GM18499 (cell line): ENCODE measurements around the gene GLMP.

ENCODE experiments used
- ATAC-seq: cut with Tn5 transposase; IDR thresholded peaks from one replicate; pipeline ENCODE4 v1.9.1; 2021; ENCODE audit warnings: moderate number of reproducible peaks; ENCODE audit not compliant: insufficient read depth, unreplicated experiment

The GLMP gene

GRCh38 chr1:156289857-156290256, 5.6 kb downstream of the GLMP start:
- ATAC-seq = no peak

GRCh38 chr1:156286061-156286460, 9.4 kb downstream of the GLMP start:
- no peak for ATAC-seq

GRCh38 chr1:156285437-156285836, 10.0 kb downstream of the GLMP start:
- ATAC-seq = no peak

GRCh38 chr1:156284757-156285156, 10.7 kb downstream of the GLMP start:
- ATAC-seq = no peak

- no peak for ATAC-seq
These were observed 11.4 kb downstream of the GLMP start, which contains the start of gene TMEM79 for GRCh38 chr1:156284112-156284511. Gene TMEM79, plus strand, starts transcription at chr1:156284325. Its CDS starts 902 bp downstream, at chr1:156285227.

GRCh38 chr1:156283521-156283920, 12.0 kb downstream of the GLMP start:
- ATAC-seq = no peak

- ATAC-seq = peak; percentile 43
These were observed 12.8 kb downstream of the GLMP start, which contains the start of gene SMG5 for GRCh38 chr1:156282479-156283222. Gene SMG5, minus strand, starts transcription at chr1:156282825. Its CDS starts 145 bp downstream, at chr1:156282680.

GRCh38 chr1:156281693-156282478, 13.6 kb downstream of the GLMP start:
- no peak for ATAC-seq

- ATAC-seq = no peak
These were observed 14.2 kb downstream of the GLMP start for GRCh38 chr1:156281281-156281680.

- ATAC-seq = no peak
These were observed 15.6 kb downstream of the GLMP start for GRCh38 chr1:156279837-156280236.

- ATAC-seq = no peak
These were observed 18.5 kb downstream of the GLMP start for GRCh38 chr1:156276966-156277381.

- no peak for ATAC-seq
These were observed 18.9 kb downstream of the GLMP start for GRCh38 chr1:156276532-156276931.

GRCh38 chr1:156270314-156270713, 25.2 kb downstream of the GLMP start:
- no peak for ATAC-seq

GRCh38 chr1:156268336-156268735, 27.1 kb downstream of the GLMP start:
- no peak for ATAC-seq

- ATAC-seq = no peak
These were observed 29.4 kb downstream of the GLMP start for GRCh38 chr1:156266051-156266450.

GRCh38 chr1:156263288-156263655, 32.2 kb downstream of the GLMP start:
- ATAC-seq = no peak

GRCh38 chr1:156262461-156263287, 32.8 kb downstream of the GLMP start:
- ATAC-seq = no peak

GRCh38 chr1:156260896-156261295, 34.6 kb downstream of the GLMP start:
- ATAC-seq = no peak

GRCh38 chr1:156259805-156260204, 35.7 kb downstream of the GLMP start:
- no peak for ATAC-seq

GRCh38 chr1:156258859-156259258, 36.6 kb downstream of the GLMP start:
- no peak for ATAC-seq

- ATAC-seq = no peak
These were observed 37.8 kb downstream of the GLMP start for GRCh38 chr1:156257711-156258110.
